Lower leg skin (tissue), 3 donors: ENCODE results near the gene THBS3.

ENCODE experiments used
- POLR2A ChIP-seq, 2 donors: fragments of 450-650 bp; IDR thresholded peaks; one replicate each; pipeline ENCODE4 v1.6.1; 2016 to 2017; ENCODE audit warnings: antibody characterized with exemption in 2 of 2, mild to moderate bottlenecking in 1 of 2, moderate library complexity in 1 of 2
- TF ChIP-seq, protein P1 (sequence below), 3 donors: fragments of 450-650 bp; IDR thresholded peaks; one replicate each; pipeline ENCODE4 v1.5.1; 2016; ENCODE audit warnings: antibody characterized with exemption in 3 of 3, mild to moderate bottlenecking in 3 of 3, moderate library complexity in 2 of 3

GRCh38 chr1:155223047-155223446 is 15.3 kb upstream of the THBS3 start:
- TF ChIP-seq, protein P1, sequence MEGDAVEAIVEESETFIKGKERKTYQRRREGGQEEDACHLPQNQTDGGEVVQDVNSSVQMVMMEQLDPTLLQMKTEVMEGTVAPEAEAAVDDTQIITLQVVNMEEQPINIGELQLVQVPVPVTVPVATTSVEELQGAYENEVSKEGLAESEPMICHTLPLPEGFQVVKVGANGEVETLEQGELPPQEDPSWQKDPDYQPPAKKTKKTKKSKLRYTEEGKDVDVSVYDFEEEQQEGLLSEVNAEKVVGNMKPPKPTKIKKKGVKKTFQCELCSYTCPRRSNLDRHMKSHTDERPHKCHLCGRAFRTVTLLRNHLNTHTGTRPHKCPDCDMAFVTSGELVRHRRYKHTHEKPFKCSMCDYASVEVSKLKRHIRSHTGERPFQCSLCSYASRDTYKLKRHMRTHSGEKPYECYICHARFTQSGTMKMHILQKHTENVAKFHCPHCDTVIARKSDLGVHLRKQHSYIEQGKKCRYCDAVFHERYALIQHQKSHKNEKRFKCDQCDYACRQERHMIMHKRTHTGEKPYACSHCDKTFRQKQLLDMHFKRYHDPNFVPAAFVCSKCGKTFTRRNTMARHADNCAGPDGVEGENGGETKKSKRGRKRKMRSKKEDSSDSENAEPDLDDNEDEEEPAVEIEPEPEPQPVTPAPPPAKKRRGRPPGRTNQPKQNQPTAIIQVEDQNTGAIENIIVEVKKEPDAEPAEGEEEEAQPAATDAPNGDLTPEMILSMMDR (IDR thresholded peaks at IDR 0.05), result no peak
- no peak for TF ChIP-seq POLR2A (IDR thresholded peaks at IDR 0.05)
